HCT116 (cell line): Measurements from ENCODE around the gene AQP6. TPM values are rescaled to one million over a fixed set of nuclear protein-coding genes. Genes with fewer than 3 reads are reported as not detected.

Experiments used
- ATAC-seq: fragments of 200-7000 bp; cut with Tn5 transposase; 2 replicates; pipeline ENCODE4 v1.9.1; 2020; ENCODE audit warnings: mild to moderate bottlenecking, moderate library complexity
- BruUV-seq: library from RNA; stranded (reverse); fragments of 400-500 nt; replicated peaks from 2 replicates; lab custom pipeline; 2021; lab: Mats Ljungman, UMichigan
- CTCF ChIA-PET: fragments of 300-600 bp; sonication (Branson Sonifier 250); formaldehyde crosslinking; loops from one replicate; lab custom pipeline; 2021; ENCODE audit warnings: antibody characterized with exemption; lab: Charles Lee
- POLR2A ChIA-PET: fragments of 300-600, 350-600 bp; sonication (Branson Sonifier 250); formaldehyde crosslinking; loops from one replicate; lab custom pipeline; 2021; ENCODE audit warnings: antibody characterized with exemption; lab: Charles Lee
- RAD21 ChIA-PET, 2 experiments: fragments of 300-600 bp; sonication (Branson Sonifier 250); formaldehyde crosslinking; loops; one replicate each; lab custom pipeline; 2023; ENCODE audit warnings: low total read pairs in 2 of 2; ENCODE audit not compliant: uncharacterized antibody in 2 of 2, unreplicated experiment in 2 of 2, low non-redundant PET in 1 of 2; lab: Charles Lee
- DNase-seq: peaks from one replicate; pipeline ENCODE4 v3.0.0-alpha.2; 2010; ENCODE audit warnings: low read depth, low spot score
- H2AFZ ChIP-seq: fragments of 200-600 bp; shearing (Covaris generic), sonication (generic); 2 replicates; pipeline ENCODE4 v1.6.1; 2017; ENCODE audit warnings: low read depth, mixed run types, mixed read lengths, antibody characterized with exemption, low read length; ENCODE audit not compliant: poor library complexity, severe bottlenecking
- H3K27ac ChIP-seq: 2 replicates; pipeline ENCODE4 v1.5.1; 2012; ENCODE audit warnings: low read depth, low read length
- H3K27me3 ChIP-seq: fragments of 200-600 bp; sonication (generic); 2 replicates; pipeline ENCODE4 v1.6.1; 2016; ENCODE audit warnings: mixed run types, low read length, mixed read lengths; ENCODE audit not compliant: insufficient read depth
- H3K36me3 ChIP-seq, 2 experiments: fragments of 200-500 bp in 1 of 2; fragments of 200-600 bp in 1 of 2; sonication (Bioruptor generic) in 1 of 2; sonication (generic) in 1 of 2; 2 replicates each; pipeline versions ENCODE4 v1.5.1 to v1.6.1; 2014 to 2016; ENCODE audit warnings: low read length in 2 of 2, inconsistent platforms in 1 of 2, mixed read lengths in 1 of 2, mixed run types in 1 of 2; ENCODE audit not compliant: insufficient read depth in 2 of 2, control insufficient read depth in 1 of 2
- H3K4me1 ChIP-seq, 2 experiments: fragments of 200-600 bp in 1 of 2; sonication (generic) in 1 of 2; 2 replicates each; pipeline versions ENCODE4 v1.5.1 to v1.6.1; 2012 to 2017; ENCODE audit warnings: low read length in 2 of 2, inconsistent platforms in 1 of 2, mild to moderate bottlenecking in 1 of 2, mixed read lengths in 1 of 2, mixed run types in 1 of 2, moderate library complexity in 1 of 2; ENCODE audit not compliant: insufficient read depth in 2 of 2, control insufficient read depth in 1 of 2
- H3K4me2 ChIP-seq: fragments of 200-600 bp; sonication (generic); 2 replicates; pipeline ENCODE4 v1.6.1; 2017; ENCODE audit warnings: mixed run types, low read length, mixed read lengths
- H3K4me3 ChIP-seq, 2 experiments: fragments of 200-600 bp in 1 of 2; sonication (generic) in 1 of 2; replicated peaks in 1 of 2; 2 replicates each; pipeline ENCODE4 v1.5.1; 2011 to 2016; ENCODE audit warnings: low read length in 2 of 2, control low read depth in 1 of 2, low read depth in 1 of 2, mild to moderate bottlenecking in 1 of 2, mixed read lengths in 1 of 2, mixed run types in 1 of 2
- H3K79me2 ChIP-seq: fragments of 200-600 bp; sonication (generic); 2 replicates; pipeline ENCODE4 v1.6.1; 2017; ENCODE audit warnings: mild to moderate bottlenecking, mixed run types, low read length, moderate library complexity, mixed read lengths; ENCODE audit not compliant: insufficient read depth
- H3K9ac ChIP-seq: fragments of 200-600 bp; sonication (generic); 2 replicates; pipeline ENCODE4 v1.6.1; 2016; ENCODE audit warnings: low read length, mixed read lengths
- H3K9me2 ChIP-seq: fragments of 200-600 bp; sonication (generic), shearing (Covaris generic); 2 replicates; pipeline ENCODE4 v1.6.1; 2017; ENCODE audit warnings: mixed run types, mild to moderate bottlenecking, moderate library complexity; ENCODE audit not compliant: insufficient read depth
- H3K9me3 ChIP-seq, 2 experiments: fragments of 200-500 bp in 1 of 2; fragments of 200-600 bp in 1 of 2; sonication (Bioruptor generic) in 1 of 2; sonication (generic) in 1 of 2; 2 replicates each; pipeline ENCODE4 v1.6.1; 2014 to 2017; ENCODE audit warnings: low read length in 2 of 2, mixed read lengths in 2 of 2, inconsistent platforms in 1 of 2, low read depth in 1 of 2, mild to moderate bottlenecking in 1 of 2, mixed run types in 1 of 2, moderate library complexity in 1 of 2; ENCODE audit not compliant: control insufficient read depth in 1 of 2, insufficient read depth in 1 of 2
- H4K20me1 ChIP-seq: fragments of 200-600 bp; sonication (generic), shearing (Covaris generic); 2 replicates; pipeline ENCODE4 v1.6.1; 2017; ENCODE audit warnings: mixed run types, mild to moderate bottlenecking, moderate library complexity; ENCODE audit not compliant: insufficient read depth
- CBX3 ChIP-seq: IDR thresholded peaks from 2 replicates; pipeline ENCODE4 v1.6.1; 2012; ENCODE audit warnings: low read depth
- CTCF ChIP-seq, 3 experiments: fragments of 200-600 bp in 1 of 3; sonication (generic) in 1 of 3; IDR thresholded peaks in 2 of 3; conservative IDR thresholded peaks in 1 of 3; 2 replicates each; pipeline ENCODE4 v1.5.1; 2012 to 2017; ENCODE audit warnings: low read depth in 2 of 3, low read length in 2 of 3, antibody characterized with exemption in 1 of 3, borderline replicate concordance in 1 of 3, control low read depth in 1 of 3, mild to moderate bottlenecking in 1 of 3, mixed read lengths in 1 of 3, mixed run types in 1 of 3, moderate library complexity in 1 of 3; ENCODE audit not compliant: insufficient read depth in 1 of 3
- FOSL1 ChIP-seq: IDR thresholded peaks from 2 replicates; pipeline ENCODE4 v1.6.1; 2012; ENCODE audit warnings: low read depth
- POLR2A ChIP-seq: IDR thresholded peaks from 2 replicates; pipeline ENCODE4 v1.7.0; 2011; ENCODE audit warnings: borderline replicate concordance; ENCODE audit not compliant: insufficient read depth, insufficient read length; ENCODE audit errors: extremely low read depth
- REST ChIP-seq: IDR thresholded peaks from 2 replicates; pipeline ENCODE4 v1.6.1; 2012; ENCODE audit warnings: low read depth
- SIN3A ChIP-seq: IDR thresholded peaks from 2 replicates; pipeline ENCODE4 v1.6.1; 2012; ENCODE audit warnings: low read depth
- TCF7L2 ChIP-seq: IDR thresholded peaks from 2 replicates; pipeline ENCODE4 v1.7.0; 2011; ENCODE audit warnings: borderline replicate concordance, inconsistent platforms; ENCODE audit not compliant: insufficient read depth, insufficient read length; ENCODE audit errors: extremely low read depth
- intact Hi-C: fragments of 100-400 bp; cut with micrococcal nuclease; formaldehyde crosslinking; loops from 2 replicates; pipeline ENCODE4 v1.10.0; 2022
- total RNA-seq: library from RNA; stranded (reverse); gene quantifications from one replicate; pipeline ENCODE4 v1.2.1, GENCODE V29; 2021; ENCODE audit not compliant: unreplicated experiment

Gene AQP6
- total RNA-seq, 1 experiment from 2014 or later = not detected

GRCh38 chr12:49982246-49983087, 9.7 kb downstream of the AQP6 start:
- ATAC-seq = no peak

DNA sequence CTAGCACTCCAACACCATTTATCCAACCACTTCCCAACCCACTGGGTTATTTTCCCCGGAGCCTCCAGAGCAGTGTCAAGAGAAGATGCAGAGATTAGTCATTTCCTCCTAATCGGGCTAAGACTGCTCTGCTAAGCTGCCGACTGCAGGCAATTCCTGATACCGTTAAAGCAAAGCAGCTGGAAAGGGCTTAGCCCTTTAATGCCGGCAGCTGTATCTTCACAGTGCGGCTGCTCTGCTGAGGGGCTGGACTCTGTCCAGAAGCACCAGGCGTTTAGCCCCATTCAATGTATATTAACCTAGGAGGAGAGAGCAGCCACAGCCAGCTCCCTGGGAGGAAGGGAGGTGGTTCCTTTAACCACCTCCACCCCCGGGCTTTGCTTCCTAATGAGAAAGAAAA, 11.1 kb downstream of the AQP6 start:
- intact Hi-C loops = no loop called here
- H3K4me2 ChIP-seq = no peak overlapping the region
- POLR2A ChIA-PET = no interaction called here
- H3K27me3 ChIP-seq = no peaks in the 10 kb centered on the region
- H4K20me1 ChIP-seq = no peaks in the 10 kb centered on the region
- no peak for ATAC-seq
- no peak for TF ChIP-seq REST
- TF ChIP-seq POLR2A = no peak
- no peak for TF ChIP-seq CBX3
- no peak for TF ChIP-seq CTCF (IDR thresholded peaks at IDR 0.05 in 2 of 3, conservative IDR thresholded peaks at IDR 0.05 in 1 of 3; ENCODE audit: borderline replicate concordance in 1 of 3, insufficient read depth in 1 of 3, low read depth in 2 of 3, low read length in 2 of 3)
- TF ChIP-seq TCF7L2 = no peak
- H3K9me3 ChIP-seq = no peaks in the 10 kb centered on the region
- H3K27ac ChIP-seq = no peak overlapping the region
- CTCF ChIA-PET = interaction anchor here (0.8 to 1.4 kb wide), 2 partner anchors 17 to 86 kb away, joined by 3 to 6 read pairs; no protein-coding TSS in a partner anchor
- no peaks in the 10 kb centered on the region for H3K4me1 ChIP-seq
- no peak overlapping the region for H2AFZ ChIP-seq
- H3K4me3 ChIP-seq = no peak overlapping the region
- H3K9me2 ChIP-seq = no peaks in the 10 kb centered on the region
- RAD21 ChIA-PET = no interaction called here
- peaks cover 16 to 22% of the 10 kb centered on the region in 2 experiments for H3K36me3 ChIP-seq
- no peaks in the 10 kb centered on the region for H3K79me2 ChIP-seq
- no peak overlapping the region for H3K9ac ChIP-seq
- BruUV-seq = no TSS peak
- DNase-seq = no peak

More at GRCh38 chr12:49982246-49983087, 9.7 kb downstream of the AQP6 start:
- Histone ChIP-seq H3K4me3 (no peak overlapping the region), H3K9ac (no peak overlapping the region), H3K79me2 (no peaks in the 10 kb centered on the region), H3K9me2 (no peaks in the 10 kb centered on the region), H3K9me3 (no peaks in the 10 kb centered on the region), H3K4me2 (no peak overlapping the region), H3K4me1 (no peaks in the 10 kb centered on the region), H2AFZ (no peak overlapping the region), H3K36me3 (peaks cover 7% of the 10 kb centered on the region in 2 experiments; a peak in 3 of 4 replicates), H3K27ac (no peak overlapping the region), H4K20me1 (no peaks in the 10 kb centered on the region), H3K27me3 (no peaks in the 10 kb centered on the region)
- intact Hi-C loops = no loop called here
- DNase-seq = no peak
- no TSS peak for BruUV-seq
- POLR2A ChIA-PET = no interaction called here
- TF ChIP-seq FOSL1 (no peak), SIN3A (no peak)
- CTCF ChIA-PET = interaction anchor here (1.0 to 4.0 kb wide), 3 partner anchors 8 to 88 kb away, joined by 3 to 25 read pairs (median 3); no protein-coding TSS in a partner anchor
- RAD21 ChIA-PET = no interaction called here
